GDM1 (cell line): Measurements from ENCODE around the gene RAB8A.
"Not testable (repeated sequence)": the region's sequence is repeated elsewhere in the genome, so short reads cannot be mapped to it uniquely, and the experiment has no call there.

Experiments used
- DNase-seq: peaks from one replicate; lab custom pipeline; 2025; lab: John Stamatoyannopoulos, UW

Gene RAB8A

GRCh38 chr19:16078759-16079707 is 32.7 kb upstream of the RAB8A start:
- peak; percentile 91 for DNase-seq

GRCh38 chr19:16084067-16084685 is 27.5 kb upstream of the RAB8A start:
- DNase-seq = no peak

- no peak for DNase-seq
Observed at GRCh38 chr19:16085115-16085514, 26.6 kb upstream of the RAB8A start.

- DNase-seq = not testable (repeated sequence)
Observed at GRCh38 chr19:16087404-16087803, 24.3 kb upstream of the RAB8A start.

DNA sequence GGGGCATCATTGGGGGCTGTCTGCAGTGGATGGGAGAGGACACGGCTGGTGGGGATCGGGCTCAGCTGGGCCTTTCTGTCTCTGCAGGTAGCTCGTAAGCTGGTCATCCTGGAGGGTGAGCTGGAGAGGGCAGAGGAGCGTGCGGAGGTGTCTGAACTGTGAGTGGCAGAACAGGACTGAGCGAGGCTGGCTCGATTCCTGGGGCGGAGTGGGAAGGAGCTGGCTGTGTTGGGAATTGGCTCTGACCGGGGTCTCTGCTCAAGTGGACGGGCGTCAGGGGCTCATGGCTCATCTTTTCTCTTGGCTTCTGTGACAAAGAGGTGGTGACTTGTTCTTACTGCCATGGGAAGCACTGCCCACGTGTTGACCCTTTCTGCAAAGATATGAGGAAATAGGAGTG is 23.7 kb upstream of the RAB8A start:
- DNase-seq = no peak

- no peak for DNase-seq
Observed at GRCh38 chr19:16088351-16089009, 23.2 kb upstream of the RAB8A start.

GRCh38 chr19:16089010-16089846 is 22.5 kb upstream of the RAB8A start:
- no peak for DNase-seq

DNA sequence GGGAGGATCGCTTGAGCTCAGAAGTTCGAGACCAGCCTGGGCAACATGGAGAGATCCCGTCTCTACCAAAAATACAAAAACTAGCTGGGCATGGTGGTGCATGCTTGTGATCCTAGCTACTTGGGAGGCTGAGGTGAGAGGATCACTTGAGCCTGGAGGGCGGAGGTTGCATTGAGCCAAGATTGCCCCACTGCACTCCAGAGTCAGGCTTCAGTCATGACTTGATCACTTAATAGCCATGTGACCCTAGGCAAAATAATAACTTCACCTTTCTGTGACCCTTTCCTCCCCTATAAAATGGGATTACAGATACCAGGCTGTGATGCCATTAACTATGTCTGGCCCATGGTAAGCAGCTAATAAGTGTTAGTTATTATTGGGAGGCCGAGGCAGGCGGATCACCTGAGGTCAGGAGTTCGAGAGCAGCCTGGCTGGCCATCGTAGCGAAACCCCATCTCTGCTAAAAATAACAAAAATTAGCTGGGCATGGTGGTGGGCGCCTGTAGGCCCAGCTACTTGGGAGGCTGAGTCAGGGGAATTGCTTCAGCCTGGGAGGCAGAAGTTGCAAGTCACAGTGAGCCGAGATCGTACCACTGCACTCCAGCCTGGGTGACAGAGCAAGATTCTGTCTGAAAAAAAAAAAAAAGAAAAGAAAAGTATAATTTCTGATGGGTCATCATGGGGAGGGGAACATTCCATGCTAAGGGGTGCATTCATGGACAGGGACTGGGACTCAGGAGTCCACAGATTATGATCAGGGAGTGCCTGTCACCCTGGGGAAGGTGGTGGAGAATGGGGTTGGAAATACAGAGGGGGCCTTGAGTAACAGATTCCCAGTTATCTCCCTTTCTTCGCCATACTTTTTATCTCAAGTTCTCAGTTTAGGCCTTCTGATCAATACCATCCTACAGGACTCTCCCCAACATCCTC is 19.9 kb upstream of the RAB8A start:
- DNase-seq = no peak

DNA sequence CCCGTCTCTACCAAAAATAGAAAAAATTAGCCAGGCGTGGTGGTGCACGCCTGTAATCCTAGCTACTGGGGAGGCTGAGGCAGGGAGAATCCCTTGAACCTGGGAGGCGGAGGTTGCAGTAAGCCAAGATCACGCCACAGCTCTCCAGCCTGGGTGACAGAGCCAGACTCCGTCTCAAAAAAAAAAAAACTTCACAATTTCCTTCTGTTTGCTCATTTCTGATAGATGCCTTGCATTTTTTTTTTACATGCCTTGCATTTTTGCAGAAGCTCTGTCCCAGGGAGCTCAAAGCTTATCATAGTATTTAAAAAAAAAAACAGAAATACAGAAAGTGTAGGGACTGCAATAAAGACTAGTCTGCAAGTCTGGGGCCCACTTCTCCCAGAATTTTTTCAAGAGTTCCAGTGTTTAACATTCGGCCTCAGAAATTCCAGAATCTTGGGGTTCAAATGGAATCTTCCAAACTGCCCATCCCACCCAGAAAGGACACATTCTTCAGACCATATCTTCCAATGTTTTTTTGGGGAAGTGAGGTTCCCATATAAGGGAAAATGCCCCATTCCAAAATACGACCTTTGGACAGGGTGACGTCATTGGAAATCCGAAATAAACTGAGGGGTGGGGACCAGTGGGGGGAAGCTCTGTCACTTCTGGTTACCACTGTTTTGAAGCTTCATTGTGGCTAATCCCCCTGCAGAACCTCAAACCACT is 17.2 kb upstream of the RAB8A start:
- DNase-seq = no peak

DNA sequence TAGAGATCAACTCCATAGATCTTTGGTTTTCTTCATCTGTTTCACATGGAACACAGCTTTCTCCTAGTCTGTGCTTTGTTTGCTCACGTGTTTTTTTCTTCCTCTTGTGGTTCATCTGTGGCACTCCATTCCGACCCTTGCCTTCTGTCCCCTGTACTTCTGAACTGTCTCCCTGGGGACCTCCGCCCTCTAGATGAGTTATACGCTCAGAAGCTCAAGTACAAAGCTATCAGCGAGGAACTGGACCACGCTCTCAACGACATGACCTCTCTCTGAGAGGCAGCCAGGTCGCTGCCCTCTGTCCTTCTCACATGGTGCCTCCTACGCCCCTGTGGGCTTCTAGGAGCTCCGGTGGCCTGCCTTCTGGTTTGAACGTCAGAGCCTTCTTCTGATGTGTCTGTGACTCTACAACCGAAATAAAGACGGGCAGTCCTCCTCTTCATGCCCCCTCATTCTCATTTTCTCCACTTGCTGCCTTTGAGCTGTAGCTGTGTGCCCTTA is 16.6 kb upstream of the RAB8A start:
- no peak for DNase-seq

GRCh38 chr19:16096280-16096855 is 15.3 kb upstream of the RAB8A start:
- no peak for DNase-seq

DNA sequence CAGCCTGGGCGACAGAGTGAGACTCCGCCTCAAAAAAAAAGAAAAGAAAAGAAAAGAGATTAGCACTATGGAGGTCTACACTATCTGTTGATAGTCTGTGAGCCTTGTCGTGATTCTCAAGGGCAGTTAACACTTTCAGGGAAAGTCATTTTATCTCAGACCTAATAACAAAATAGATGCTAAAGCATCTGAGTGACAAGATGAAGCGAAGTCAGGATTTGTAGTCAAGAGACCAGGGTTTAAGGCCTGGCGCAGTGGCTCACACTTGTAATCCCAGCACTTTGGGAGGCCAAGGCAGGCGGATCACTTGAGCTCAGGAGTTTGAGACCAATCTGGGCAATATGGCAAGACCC is 13.3 kb upstream of the RAB8A start:
- DNase-seq = no peak

DNA sequence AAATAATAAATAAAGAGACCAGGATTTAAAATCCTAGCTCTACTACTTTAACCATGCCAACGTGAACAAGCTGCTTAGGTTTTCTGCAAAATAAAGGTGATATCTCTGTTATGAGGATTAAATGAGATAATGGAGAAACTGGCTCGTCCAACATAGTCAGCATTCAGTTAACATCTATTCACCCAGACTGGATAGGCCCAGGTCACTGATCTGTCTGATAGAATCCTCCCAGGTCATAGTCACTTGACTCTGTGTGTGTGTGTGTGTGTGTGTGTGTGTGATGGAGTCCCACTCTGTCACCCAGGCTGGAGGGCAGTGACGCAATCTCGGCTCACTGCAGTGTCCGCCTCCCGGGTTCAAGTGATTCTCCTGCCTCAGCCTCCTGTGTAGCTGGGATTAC is 12.9 kb upstream of the RAB8A start:
- DNase-seq = no peak

DNA sequence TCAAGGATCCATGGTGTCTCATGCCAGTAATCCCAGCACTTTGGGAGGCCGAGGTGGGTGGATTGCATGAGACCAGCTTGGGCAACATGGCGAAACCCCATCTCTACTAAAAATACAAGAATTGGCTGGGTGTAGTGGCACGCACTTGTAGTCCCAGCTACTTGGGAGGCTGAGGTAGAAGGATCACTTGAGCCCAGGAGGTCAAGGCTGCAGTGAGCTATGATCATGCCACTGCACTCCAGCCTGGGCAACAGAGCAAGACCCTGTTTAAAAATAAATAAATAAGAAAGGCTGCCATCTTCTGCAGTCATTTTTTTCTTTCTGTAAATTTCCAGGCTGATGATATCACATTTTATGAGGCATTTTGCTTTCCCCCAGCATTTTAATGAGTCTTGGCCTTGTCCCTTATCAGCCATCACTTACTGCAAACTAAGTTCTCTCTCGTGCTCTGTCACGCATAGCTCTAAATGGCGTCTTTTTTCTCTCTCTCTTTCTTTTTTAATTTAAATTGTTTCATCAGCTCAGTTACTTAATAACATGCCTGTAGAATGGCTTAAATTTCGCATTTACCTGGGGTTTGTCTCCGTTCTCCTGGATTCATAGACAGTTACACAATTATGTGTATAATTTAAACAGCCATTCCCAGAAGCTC is 12.2 kb upstream of the RAB8A start:
- not testable (repeated sequence) for DNase-seq

DNA sequence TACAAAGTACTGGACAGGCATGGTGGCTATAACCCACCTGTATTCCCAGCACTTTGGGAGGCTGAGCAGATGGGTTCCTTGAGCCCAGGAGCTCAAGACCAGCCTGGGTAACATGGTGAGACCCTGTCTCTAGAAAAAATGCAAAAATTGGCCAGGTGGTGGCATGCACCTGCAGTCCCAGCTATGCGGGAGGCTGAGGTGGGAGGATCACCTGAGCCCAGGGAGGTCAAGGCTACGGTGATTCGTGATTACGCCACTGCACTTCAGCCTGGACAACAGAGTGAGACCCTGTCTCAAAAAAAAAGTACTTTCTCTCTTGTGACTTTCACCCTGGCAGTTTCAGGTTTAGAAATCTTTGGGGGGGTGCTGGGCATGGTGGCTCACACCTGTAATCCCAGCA is 11.2 kb upstream of the RAB8A start:
- no peak for DNase-seq

DNA sequence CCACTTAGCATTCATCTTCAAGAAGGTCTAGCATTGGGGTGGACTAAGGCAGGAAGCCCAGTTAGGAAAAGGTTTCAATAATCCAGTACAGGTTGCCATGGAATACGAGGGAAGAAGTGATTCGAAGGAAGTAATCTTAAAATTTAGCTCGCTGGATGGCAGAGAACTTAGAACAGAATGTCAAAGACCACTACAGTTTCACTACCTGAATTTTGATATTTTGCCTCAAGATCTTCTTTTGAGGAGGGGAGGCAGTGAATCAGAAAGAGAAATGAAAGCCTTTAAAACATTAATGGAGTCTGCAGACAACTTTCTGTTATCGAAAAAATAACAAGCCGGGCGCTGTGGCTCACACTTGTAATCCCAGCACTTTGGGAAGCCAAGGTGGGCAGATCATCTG is 7.0 kb upstream of the RAB8A start:
- no peak for DNase-seq

- no peak for DNase-seq
Observed at GRCh38 chr19:16106121-16106520, 5.6 kb upstream of the RAB8A start.

- no peak for DNase-seq
Observed at GRCh38 chr19:16111909-16112752, 442 bp downstream of the RAB8A start.
